Right lung (tissue), 5 donors: Measurements from ENCODE around the gene LGALS14. TPM values are rescaled to one million over a fixed set of nuclear protein-coding genes. Genes with fewer than 3 reads are reported as not detected.
"Not testable (repeated sequence)": the region's sequence is repeated elsewhere in the genome, so short reads cannot be mapped to it uniquely, and the experiment has no call there.

ENCODE experiments used
- DNase-seq, 2 donors: peaks; one replicate each; pipeline ENCODE4 v3.0.0-alpha.2; 2013
- polyA plus RNA-seq, 5 donors: library from polyadenylated mRNA; unstranded; fragments of 120-200 nt; gene quantifications; one replicate each; pipeline versions ENCODE4 v1.2.1 to v1.2.3, GENCODE V29; 2013; ENCODE audit warnings: inconsistent platforms in 1 of 5, low replicate concordance in 1 of 5; ENCODE audit not compliant: insufficient read length in 5 of 5, insufficient read depth in 1 of 5

Gene LGALS14
- polyA plus RNA-seq, 5 donors = 0.37 TPM; not detected in 4

DNA sequence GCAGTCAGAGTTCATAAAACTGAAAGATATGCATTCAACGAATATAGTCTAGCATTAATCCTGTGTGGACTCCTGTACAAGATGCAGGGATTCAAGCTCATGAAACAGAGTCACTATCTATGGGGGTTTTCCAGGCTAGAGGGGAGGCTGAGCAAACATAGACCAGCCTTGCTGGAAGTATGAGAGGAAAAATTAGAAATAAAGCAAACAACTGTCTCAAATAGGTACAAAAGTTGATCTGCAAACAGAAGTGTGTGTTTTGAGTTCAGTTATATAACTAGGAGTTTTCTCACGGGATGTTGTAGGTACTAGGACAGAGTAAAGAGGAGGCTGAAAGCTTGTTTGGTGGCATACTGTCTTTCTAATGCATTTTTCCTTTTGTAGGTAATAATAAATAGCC, 8.5 kb upstream of the LGALS14 start:
- DNase-seq = no peak

DNA sequence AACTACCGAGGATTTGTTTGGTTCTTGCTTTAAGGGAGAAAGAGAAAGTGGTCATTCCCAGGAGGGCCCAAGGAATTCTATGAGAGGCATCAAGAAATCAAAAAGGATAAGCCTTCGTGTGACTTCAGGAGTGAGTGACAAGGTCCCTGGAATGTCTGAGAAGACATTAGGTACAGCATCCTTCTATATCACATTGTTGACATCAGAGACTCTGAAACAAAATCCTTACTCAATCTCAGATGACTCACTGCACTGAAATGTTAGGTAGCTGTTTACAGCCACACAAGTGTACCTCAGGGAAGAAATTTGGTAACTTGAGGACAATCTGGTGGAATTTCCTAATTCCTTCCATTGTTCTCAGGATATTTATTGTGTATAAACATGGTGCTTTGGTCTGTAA, 7.9 kb upstream of the LGALS14 start:
- no peak for DNase-seq

DNA sequence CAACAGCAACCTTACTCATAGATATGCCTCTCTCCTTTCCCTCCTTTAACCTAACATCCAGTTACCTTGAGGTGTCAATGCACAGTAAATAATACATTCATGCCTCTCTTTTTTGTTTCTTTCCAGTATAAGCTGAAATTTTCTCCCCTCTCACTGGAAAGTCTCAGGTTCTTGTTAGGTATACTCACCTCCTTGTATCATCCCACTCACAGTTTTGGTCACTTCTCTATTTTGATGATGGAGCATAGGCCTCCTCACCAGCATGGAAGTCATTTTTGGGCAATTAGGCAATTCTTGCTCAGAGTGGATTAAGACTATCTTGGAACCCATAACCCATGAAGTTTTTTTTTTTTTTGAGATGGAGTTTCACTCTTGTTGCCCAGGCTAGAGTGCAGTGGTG, 5.7 kb upstream of the LGALS14 start:
- no peak for DNase-seq

DNA sequence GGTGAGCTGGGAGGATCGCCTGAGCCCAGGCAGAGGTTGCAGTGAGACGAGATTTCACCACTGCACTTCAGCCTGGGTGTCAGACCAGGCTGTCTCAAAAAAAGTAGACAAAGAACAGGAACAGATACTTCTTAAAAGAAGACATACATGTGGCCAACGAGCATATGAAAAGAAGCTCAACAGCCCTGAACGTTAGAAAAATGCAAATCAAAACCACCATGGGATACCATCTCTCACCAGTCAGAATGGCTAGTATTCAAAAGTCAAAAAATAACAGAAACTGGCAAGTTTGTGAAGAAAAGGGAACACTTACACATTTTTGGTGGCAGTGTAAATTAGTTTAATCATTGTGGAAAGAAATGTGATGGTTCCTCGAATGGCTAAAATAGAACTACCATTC, 3.0 kb upstream of the LGALS14 start:
- no peak for DNase-seq

DNA sequence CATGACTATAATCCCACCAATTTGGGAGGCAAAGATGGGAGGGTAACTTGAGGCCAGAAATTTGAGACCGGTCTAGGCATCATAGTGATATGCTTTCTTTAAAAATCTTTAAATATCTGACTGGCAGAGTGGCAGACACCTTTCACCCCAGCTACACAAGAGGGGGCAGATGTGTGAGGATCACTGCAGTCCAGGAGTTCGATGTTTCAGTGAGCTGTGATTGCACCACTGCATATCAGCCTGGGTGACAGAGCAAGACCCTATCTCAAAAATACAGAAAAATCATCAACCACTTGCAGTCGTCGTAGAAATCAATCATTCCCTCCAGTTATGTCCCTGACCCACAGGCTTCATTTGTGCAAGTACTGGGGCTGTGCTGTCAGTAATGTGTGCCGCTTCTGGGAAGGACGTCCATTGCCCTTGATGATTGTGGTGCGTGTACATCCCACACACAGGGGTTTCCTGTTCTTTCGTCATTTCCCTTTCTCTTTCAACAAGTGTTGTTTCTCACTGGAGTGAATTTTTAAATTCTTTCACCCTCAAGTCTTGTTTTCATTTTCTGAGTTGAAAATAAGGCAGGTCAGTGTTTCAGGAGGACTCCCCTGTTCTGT, 1.4 kb downstream of the LGALS14 start:
- no peak for DNase-seq

DNA sequence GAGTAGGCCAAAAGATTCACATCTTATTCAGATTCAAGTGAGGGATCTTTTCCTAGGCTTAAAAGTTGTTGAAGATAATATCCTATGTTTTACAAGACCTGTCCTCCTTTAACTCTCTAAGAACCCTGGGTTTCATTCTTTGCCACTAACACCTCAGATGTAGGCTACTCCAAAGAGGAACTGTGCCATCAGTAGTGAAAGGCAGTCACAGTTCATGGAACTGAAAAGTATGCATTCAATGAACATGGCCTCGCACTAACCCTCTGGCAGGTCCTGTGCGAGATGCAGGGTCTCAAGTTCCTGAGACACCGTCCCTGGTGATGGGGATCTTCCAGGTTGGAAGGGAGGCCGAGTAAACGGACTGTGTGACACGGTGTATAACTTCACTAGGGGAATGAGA, 4.3 kb downstream of the LGALS14 start:
- no peak for DNase-seq

DNA sequence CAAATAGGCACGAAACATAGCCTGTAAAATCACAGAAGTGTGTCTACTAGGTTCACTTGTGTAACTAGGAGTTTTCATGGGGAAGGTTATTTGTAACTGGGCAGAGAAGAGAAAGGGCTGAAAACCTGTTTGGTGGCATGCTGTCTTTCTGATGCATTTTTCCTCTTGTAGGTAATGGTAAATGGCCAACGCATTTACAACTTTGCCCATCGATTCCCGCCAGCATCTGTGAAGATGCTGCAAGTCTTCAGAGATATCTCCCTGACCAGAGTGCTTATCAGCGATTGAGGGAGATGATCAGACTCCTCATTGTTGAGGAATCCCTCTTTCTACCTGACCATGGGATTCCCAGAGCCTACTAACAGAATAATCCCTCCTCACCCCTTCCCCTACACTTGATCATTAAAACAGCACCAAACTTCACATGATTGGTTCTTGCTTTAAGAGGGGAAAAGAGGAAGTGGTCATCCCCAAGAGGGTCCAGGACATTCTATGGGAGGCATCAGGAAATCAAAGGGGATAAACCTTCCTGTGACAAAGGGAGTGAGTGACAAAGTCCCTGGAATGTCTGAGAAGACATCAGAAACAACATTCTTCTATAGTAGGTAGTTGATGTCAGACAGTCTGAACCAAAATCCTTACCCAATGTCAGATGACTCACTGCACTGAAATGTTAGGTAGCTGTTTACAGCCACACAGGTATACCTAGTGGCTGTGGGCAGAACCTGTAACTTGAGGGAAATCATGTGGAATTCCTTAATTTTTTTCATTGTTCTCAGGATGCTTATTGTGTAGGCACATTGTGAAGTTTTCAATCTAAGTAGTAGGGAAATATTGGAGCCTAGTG, 5.0 kb downstream of the LGALS14 start:
- no peak for DNase-seq

DNA sequence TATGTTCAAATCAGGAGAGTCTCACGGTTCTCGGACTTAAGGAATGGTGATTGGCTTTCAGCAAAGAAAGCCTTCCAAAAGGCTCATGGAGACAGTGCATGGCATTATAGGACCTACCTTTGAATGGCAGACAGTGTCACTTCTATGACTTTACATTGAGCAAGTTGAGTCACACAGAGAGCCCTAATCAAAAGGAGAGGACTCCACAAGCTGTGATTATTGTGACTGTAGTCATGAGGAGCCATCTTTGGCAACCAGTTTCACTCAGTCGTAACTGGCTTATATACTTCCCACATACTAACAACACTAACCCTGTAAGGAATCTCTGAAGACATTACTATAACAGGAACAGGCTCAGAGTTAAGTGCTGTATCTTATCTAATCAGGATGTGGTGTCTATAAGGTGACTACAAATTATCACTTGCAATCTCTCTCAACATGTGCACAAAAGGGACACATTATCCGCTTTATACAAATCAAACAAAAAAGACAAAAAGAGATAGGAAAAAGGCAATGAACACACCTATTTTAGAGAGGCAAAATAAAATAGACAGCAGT, 6.1 kb downstream of the LGALS14 start:
- DNase-seq = no peak

DNA sequence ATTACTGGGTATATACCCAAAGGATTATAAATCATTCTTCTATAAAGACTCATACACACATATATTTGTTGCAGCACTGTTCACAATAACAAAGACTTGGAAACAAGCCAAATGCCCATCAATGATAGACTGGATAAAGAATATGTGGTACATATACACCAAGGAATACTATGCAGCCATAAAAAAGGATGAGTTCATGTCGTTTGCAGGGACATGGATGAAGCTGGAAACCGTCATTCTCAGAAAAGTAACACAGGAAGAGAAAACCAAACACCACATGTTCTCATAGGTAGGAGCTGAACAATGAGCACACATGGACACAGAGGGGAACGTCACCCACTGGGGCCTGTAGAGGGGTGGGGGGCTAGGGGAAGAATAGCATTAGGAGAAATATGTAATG, 15.9 kb downstream of the LGALS14 start:
- DNase-seq = not testable (repeated sequence)

DNA sequence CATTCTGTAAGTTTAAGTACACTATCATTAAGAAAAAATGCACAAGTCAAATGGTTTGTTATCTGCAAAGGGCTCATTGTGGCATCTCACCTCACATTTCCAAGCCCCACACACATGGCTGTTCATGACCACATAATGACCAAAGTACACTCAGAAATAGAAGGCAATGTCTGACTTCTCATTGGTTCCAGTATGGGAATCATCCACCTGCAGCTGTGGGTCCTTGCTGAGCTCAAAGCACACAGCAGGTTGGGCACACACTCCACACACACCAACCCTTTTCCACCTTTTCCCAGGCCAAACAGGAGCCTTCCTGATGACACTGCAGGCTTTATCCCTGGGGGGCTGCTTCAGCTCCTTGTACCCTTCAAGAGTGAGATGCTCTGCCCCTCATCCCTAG, 21.7 kb downstream of the LGALS14 start:
- DNase-seq = no peak

DNA sequence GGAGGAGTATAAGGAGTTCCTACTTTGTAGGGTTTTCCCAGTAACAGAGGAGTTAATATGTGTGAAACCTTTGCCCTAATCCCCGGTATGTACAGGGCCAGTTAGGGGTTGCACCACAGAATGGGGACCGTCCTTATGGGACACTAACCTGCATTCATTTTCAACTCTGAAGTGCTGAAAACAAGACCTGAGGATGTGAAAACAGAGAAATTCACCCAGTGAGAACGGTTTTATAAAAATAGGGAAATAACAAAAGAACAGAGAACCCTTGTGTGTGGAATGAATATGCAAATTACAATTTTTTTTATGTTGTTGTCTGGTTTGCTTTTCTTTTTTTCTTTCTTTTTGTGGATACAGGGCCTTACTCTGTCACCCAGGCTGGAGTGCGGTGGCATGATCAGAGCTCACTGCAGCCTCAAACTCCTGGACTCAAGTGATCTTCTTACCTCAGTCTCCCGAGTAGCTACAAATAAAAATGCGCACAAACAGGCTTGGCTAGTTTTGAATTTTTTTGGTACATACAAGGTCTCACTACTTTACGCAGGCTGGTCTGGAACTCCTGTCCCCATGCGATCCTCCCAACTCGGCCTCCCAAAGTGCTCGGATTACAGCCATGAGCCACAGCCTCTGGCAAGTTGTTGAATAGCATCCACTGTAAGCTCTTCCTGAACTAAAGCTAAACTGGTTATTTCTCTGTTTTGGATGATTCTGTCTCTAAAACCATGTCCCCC, 23.0 kb downstream of the LGALS14 start:
- DNase-seq = no peak

DNA sequence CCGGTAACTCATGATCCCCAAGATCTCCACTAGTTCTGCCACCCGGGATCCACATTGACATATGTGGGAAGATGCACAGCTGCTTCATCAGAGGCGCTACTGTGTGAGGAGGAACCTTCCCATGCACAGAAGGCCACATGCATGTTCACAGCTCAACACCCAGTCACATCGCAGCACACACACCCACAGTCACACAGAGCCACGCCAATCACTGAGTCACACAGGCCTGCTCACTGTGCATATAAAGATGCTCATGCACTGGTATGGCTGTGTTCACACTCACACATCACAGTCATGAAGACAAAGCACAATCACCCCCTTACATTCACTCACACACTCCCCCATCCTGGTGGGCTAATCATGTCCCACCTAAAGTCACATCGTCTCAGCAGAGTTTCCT, 23.8 kb downstream of the LGALS14 start:
- no peak for DNase-seq

DNA sequence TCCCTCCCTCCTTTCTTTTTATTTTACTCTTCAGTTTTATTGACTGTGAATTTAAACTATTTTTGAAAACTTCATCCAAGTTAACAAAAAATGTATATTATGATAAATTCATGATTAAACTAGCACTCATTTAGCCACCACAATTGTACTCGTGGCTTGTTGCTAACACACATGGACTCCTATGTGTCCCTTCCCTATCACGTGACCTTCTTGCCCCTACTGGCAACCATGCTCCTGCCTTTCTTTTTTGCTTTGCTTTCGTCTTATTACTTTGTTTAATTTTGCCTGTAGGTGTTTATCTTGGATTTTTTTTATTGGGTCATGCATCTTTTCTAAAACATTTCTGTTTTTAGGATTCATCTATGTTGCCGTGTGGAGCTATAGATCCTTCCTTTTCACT, 25.3 kb downstream of the LGALS14 start:
- no peak for DNase-seq

DNA sequence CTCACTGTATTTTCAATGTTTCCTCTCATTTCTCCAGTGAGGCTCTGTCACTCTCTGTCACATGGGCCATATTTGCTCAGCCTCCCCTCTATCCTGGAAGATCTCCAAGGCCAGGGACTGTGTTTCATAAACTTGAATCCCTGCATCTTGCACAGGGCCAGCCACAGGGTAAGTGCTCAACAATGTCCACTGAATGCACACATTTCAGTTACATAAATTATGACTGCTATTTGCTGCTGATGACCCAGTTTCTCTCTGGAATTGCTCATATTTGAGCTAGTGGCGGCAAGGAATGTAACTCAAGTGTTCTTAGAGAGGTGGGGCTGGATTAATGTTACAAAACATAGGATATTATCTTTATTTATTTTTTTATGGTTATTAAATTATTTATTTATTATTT, 27.4 kb downstream of the LGALS14 start:
- no peak for DNase-seq

DNA sequence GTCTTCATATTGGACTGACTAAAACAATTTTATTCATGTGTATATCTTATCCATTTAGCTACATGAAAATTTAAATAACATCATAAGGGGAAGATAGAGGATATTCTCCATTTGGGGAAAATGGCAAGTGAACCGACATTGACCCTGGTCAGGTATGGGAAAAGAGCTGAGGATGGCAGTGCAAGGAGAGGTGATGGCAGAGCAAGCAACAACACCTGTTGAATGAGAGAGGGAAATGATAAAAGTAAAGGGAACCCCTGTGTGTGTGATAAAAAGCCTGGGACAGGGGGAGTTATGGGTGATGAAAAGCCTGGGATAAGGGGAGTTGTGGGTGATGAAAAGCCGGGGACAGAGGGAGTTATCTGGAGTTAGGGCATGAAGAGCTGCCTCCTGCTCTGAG, 29.6 kb downstream of the LGALS14 start:
- DNase-seq = no peak

DNA sequence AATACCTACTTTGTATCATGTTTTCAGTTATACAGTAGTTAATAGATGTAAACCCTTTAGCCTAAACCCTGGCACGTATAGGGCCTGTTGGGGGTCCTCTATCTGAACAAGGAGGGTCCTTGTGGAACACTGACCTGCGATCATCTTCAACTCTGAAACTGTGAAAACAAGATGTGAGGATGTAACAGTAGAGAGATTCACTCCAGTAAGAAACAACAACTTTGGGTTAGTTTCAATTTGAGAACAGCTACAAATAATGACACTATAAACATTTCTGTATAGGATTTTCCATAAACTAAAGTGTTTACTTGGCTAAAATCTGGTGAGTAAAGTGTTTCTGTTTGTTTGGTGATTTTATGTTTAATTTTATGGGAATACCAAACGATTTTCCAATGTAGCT, 31.4 kb downstream of the LGALS14 start:
- no peak for DNase-seq

DNA sequence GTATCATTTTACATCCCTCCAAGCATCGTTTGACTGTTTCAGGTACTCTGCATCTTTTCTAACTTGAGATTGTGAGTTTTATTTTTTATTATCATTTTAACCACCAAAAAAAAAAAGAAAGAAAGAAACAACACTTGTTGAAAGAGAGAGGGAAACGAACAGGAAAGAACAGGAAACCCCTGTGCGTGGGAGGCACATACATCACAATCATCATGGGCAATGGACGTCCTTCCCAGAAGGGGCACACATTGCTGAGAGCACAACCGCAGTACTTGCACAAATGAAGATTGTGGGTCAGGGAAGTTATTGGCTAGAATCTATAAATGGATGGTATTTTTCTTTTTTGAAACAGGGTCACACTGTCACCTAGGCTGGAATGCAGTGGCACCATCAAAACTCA, 31.8 kb downstream of the LGALS14 start:
- no peak for DNase-seq

DNA sequence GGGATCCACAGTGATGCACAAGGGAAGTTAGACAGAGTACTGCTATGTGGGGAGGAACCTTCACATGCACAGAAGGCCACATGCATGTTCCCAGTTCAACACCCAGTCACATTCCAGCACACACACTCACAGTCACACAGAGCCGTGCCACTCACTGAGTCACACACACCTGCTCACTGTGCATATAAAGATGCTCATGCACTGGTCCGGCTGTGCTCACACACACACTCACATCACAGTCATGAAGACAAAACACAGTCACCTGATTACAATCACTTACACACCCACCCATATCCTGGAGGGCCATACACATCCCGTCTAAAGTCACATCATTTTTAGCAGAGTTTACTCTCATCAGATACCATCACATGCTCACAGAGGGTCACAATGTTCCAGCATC, 33.1 kb downstream of the LGALS14 start:
- no peak for DNase-seq

DNA sequence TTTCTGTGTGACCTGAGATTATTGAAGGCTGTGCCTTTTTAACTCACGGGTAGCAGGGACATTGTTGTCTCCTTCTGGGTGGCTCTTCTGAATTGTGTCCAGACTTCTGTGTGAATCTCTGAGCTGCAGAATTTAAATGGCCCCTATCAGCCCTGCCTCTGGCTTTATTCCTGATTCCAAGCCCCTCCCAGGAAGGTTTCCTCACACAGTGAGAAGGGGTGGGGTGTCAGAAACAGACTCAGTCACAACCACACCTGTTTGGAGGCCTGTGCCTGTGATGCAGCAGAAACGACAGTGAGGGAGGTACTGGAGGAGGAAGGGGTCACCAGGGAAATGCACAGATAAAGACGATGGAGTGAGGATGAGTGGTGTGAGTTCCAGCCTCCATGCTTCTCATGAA, 33.6 kb downstream of the LGALS14 start, which contains the start of gene CLC:
CLC (minus strand) TSS at position 139 of the 400 bp plus-strand sequence; CDS start at position 62, 77 bp downstream.
- DNase-seq = no peak

DNA sequence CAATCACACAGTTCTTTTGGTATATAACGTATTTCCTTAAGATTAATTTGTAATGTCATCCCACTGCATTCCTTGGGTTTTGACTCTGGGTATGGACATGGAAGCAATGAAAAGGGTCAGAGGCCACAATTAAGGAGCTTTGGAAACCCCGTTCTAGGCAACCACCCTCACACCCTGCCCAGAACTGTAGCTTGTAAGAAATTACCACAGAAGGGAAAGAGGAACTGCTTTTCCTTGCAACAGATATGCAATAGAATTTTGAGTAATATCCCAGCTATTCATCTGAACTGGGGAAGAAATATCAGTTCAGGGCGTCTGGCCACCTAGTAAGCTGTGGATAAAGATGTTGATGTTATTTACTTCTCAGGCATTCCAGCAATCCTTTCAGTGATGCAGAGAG, 34.5 kb downstream of the LGALS14 start:
- no peak for DNase-seq

DNA sequence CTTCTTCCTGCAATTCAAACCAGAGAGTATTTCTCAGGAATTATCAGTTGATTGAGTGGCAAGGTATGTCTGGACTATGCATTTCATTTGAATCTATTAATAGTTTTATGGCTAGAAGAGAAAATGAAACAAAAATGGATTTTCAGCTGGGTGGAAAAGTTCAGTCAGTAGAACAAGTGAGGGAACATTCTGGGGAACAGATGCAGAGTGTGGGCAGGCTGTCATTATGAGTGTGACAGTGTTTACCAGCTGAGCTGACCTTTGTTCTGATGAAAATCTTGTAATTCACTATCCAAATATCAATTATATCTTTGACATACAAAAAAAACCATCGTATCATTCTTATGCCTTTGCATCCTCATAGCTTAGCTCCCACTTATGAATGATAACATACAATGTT, 36.1 kb downstream of the LGALS14 start:
- no peak for DNase-seq

DNA sequence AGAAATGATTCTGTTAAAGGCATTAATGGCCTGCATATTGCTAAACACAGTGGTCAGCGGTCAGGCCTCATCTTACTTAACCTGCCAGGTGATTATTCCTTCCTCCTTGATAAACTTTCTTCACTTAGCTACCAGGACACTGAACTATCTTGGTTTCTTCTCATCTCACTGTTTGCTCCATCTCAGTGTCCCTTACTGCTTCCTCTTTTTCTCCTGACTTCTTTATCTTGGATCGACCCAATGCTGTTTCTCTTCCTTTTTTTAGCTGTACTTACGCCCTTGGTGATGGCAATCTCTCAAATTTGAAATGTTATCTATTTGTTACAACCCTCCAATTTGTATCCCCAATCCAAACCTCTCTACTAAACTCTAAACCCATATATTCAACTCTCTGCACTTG, 41.4 kb downstream of the LGALS14 start:
- no peak for DNase-seq
